HG03575 (cell line): ENCODE data around the gene DPPA2.
"Not testable (repeated sequence)": the region's sequence is repeated elsewhere in the genome, so short reads cannot be mapped to it uniquely, and the experiment has no call there.

Source experiments
- ATAC-seq: cut with Tn5 transposase; IDR thresholded peaks from one replicate; pipeline ENCODE4 v1.9.1; 2021; ENCODE audit not compliant: unreplicated experiment, insufficient number of reproducible peaks, low FRiP score; ENCODE audit errors: extremely low read depth

The DPPA2 gene

GRCh38 chr3:109316162-109316730 is at the start of gene DPPA2:
DPPA2 (minus strand) TSS chr3:109316517; CDS start chr3:109314542, 1,975 bp downstream.
- no peak for ATAC-seq

DNA sequence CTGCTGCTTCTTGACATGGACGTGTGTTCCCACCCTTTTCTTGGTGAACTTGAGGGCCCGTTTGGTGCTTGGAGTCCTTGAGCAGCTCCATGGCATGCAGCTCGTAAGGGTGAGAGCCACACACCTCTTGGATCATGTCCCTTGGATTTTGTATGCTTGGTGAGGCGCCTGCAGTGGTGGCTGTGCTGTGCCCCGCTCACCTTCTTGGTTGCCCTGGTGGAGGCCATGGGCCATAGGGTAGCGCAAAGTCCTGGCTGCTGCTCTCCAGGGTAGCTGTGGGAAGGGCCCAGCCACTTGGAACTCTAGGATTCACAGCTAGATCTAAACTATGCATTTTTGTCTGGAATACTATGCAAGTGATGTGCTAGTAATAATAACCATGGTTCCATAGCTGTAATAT is 47.8 kb upstream of the DPPA2 start:
- no peak for ATAC-seq

DNA sequence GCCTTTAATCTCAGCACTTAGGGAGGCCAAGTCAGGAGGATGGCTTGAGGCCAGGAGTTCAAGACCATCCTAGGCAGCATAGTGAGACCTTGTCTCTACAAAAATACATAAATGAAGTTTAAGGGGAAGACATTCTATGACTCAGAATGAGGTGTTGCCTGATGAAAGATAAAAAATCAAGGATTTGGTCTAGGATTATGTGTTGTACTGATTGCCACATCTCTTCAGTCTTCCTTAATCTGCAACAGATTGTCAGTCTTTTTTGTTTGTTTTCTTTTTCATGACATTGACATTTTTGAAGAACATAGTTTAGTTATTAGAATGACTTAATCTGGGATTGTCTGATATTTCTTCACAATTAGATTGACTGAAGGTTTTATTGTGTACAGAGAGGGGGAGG is 47.3 kb upstream of the DPPA2 start:
- ATAC-seq: no peak

- no peak for ATAC-seq
Measured at GRCh38 chr3:109362823-109363222, 46.5 kb upstream of the DPPA2 start.

DNA sequence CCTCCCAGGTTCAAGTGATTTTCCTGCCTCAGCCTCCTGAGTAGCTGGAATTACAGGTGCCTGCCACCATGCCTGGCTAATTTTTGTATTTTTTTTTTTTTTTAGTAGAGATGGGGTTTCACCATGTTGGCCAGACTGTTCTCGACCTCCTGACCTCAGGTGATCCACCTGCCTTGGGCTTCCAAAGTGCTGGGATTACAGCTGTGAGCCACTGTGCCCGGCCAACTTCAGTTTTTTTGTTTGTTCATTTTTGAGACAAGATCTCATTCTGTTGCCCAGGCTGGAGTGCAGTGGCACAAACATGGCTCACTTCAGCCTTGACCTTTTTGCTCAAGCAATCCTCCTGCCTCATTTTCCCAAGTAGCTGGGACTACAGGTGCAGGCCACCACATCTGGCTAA is 42.5 kb upstream of the DPPA2 start:
- ATAC-seq: not testable (repeated sequence)

DNA sequence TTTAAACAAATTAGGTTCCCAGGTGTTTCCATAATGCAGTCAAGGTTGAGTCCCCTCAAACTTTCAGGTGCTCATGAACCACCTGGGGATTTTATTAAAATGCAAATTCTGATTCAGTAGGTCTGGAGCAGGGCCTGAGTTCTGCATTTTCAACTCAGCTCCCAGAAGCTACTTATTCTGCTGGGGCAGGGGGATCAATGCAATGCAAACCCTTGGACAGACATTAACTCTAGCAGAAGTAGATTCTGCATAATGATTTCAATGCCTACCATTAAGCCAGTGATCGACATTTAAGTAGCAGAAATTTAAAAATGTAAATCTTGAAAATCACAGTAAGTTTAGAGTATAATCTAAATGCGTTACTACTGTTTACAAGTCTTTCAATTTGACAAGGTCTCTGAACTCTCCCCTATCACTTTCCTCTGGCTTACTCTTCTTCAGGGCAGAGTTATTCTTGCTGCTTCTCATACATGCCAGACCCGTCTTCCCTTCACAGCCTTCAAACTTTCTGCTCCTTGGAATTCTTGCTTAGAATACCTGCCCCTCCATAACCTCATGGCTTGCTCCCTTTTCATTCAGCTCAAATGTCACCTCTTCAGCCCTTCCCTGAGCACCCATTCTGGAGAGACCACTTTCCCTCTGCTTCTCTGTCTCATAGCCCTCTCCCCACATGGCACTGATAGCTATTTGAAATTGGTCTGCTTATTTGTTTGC is 40.3 kb upstream of the DPPA2 start:
- no peak for ATAC-seq

GRCh38 chr3:109355625-109356441 is 39.5 kb upstream of the DPPA2 start:
- no peak for ATAC-seq

GRCh38 chr3:109353057-109353456 is 36.7 kb upstream of the DPPA2 start:
- no peak for ATAC-seq

GRCh38 chr3:109351231-109351630 is 34.9 kb upstream of the DPPA2 start:
- no peak for ATAC-seq

DNA sequence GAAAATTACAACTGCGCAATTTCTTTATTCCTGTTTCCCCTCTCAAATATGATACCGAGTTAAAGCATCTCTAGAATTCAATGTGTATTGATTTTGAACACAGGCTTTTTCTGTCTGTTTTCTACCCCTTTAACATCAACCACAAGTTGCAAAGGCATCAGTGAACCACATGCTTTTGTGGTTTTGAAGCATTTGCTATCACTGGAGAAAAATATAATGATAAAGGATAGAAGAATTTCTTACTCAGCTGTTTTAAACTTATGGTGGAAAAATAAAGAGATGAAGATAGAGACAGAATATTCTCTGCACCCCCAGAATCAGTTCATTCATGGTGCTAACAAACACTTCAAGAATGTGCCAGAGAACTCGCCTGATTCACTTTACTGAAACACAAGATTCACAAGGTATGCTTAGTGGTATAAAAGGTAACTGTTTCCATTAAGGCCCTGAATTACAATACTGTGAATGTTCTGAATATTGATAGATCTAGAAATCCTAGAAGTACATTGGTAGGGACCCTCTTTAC is 30.5 kb upstream of the DPPA2 start:
- no peak for ATAC-seq

- no peak for ATAC-seq
Measured at GRCh38 chr3:109346099-109346498, 29.8 kb upstream of the DPPA2 start.

GRCh38 chr3:109339714-109340648 is 23.7 kb upstream of the DPPA2 start:
- no peak for ATAC-seq

DNA sequence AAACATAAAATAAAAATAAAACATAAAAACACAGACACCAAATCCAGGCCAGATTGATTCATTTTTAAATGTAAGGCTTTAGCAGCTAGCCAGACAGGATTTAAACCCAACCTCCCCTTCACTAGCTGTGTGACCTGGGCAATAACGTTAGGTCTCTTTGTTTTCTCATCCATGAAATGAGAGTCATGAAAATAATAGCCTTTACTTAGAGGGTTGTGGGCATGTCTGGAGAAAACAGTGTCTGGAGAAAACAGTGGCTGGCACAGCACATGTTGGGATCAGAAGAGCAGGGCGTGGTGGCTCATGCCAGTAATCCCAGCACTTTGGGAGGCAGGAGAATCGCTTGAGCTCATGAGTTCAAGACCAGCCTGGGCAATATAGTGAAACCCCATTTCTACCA is 22.9 kb upstream of the DPPA2 start:
- no peak for ATAC-seq

DNA sequence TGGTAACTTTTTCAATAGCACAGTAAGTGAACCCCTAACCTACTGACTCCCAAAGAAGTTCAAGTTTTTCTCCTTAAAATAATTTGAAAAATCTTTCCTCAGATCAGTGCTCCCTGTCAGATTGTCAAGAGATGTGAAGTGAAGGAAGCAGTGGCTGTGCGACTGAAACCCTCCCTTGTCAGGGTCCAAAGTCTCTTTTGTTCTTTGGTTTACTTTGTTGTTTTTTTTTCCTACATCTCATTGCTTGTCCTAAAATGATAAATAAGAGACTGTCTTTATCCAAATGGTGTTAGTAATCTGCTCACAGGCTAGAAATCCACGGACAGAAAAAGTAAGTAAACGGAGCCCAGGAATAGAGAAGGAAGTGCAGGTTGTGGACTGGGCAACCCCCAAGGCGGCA is 22.0 kb upstream of the DPPA2 start:
- no peak for ATAC-seq

DNA sequence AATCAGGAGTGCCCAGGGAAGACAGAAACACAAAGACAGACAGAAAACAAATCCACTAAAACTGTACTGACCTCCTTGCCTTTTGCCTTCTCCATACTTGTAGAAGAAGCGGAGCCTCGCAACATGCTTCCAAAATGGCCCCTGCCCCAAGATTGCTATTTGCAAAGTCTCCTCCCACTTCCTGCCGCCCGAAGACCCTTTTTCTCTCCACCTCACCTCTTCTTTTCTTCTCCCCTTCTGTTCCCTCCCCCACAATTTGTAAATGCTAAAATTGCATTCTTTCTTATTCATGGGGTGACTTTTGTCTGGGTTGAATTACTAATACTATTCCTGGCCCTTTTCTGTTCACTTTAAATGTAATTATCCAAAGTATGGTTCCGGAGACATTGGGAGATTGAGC is 21.1 kb upstream of the DPPA2 start, which contains the start of gene DPPA4:
DPPA4 (minus strand) TSS at position 154 of the 400 bp plus-strand sequence; CDS start at position 125, 29 bp downstream.
- ATAC-seq: no peak

DNA sequence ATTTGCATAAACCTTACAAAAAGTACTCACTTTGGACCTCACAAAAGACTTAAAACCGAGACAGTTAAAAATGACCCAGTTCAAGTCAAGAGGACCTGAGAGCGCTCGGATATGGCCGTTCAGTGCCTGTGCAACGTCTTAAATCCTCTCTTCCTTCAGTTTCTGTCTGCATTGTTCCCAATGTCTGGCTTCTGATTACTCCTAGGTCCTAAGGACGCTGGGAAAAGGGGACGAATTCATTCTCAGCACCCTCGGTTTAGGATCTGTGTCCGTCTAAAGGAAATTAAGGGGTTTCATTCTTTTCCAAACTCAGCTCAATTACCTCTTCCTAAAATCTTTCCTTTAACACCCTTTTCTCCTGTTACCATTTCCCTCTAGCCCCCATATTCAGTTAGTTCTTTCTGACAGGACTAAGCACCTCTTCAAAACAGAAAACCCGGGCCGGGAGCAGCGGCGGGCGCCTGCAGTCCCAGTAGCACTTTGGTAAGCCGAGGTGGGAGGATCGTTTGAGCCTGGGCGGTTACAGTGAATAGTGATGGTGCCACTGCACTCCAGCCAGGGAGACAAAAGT is 20.1 kb upstream of the DPPA2 start:
- no peak for ATAC-seq

DNA sequence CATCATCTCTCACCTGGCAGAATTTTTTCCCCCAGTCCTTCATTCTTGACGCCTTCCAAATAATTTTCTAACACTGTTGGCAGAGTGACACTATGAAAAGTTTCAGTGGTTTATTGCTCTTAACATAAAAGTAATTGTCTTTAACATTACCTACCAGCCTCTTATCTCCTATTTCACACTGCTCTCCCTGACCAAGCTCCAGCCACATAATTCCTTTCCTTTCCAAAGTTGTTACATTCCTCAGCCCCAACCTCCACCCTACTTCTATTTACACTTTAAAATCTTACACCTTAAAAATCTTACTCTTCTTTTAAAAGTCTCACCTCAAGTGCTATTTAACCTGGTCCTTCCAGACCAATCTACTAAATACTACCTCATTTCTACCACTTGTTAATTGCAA is 18.3 kb upstream of the DPPA2 start:
- ATAC-seq: no peak

GRCh38 chr3:109331692-109332091 is 15.4 kb upstream of the DPPA2 start:
- ATAC-seq: no peak
